HG02588 (cell line): Measurements from ENCODE around the gene CARMIL3.

ENCODE experiments used
- ATAC-seq: cut with Tn5 transposase; IDR thresholded peaks from one replicate; pipeline ENCODE4 v1.9.1; 2021; ENCODE audit warnings: mild to moderate bottlenecking, moderate library complexity; ENCODE audit not compliant: unreplicated experiment

The CARMIL3 gene

GRCh38 chr14:24075485-24076301 lies 23.9 kb downstream of the CARMIL3 start:
- ATAC-seq, result no peak

- no peak for ATAC-seq
Observed at GRCh38 chr14:24076302-24076601, 24.4 kb downstream of the CARMIL3 start.

- ATAC-seq, result no peak
Observed at GRCh38 chr14:24077086-24077485, 25.3 kb downstream of the CARMIL3 start.

GRCh38 chr14:24078146-24078545 lies 26.3 kb downstream of the CARMIL3 start:
- ATAC-seq, result no peak

GRCh38 chr14:24079491-24080141 lies 27.8 kb downstream of the CARMIL3 start:
- no peak for ATAC-seq

GRCh38 chr14:24080142-24080530 lies 28.3 kb downstream of the CARMIL3 start:
- ATAC-seq, result no peak

GRCh38 chr14:24080888-24081738 lies 29.3 kb downstream of the CARMIL3 start:
- peak; percentile 87 for ATAC-seq

GRCh38 chr14:24081739-24082211 lies 30.0 kb downstream of the CARMIL3 start:
- no peak for ATAC-seq

GRCh38 chr14:24082411-24083080 lies 30.7 kb downstream of the CARMIL3 start:
- no peak for ATAC-seq

GRCh38 chr14:24083462-24083861 lies 31.7 kb downstream of the CARMIL3 start:
- ATAC-seq, result no peak

GRCh38 chr14:24084440-24084839 lies 32.6 kb downstream of the CARMIL3 start:
- no peak for ATAC-seq

GRCh38 chr14:24085215-24085614 lies 33.4 kb downstream of the CARMIL3 start:
- ATAC-seq, result no peak

GRCh38 chr14:24086193-24086955 lies 34.6 kb downstream of the CARMIL3 start:
- ATAC-seq, result no peak

- ATAC-seq, result no peak
Observed at GRCh38 chr14:24087004-24087403, 35.2 kb downstream of the CARMIL3 start.

GRCh38 chr14:24088095-24088494 lies 36.3 kb downstream of the CARMIL3 start:
- ATAC-seq, result no peak

- ATAC-seq, result no peak
Observed at GRCh38 chr14:24089890-24090289, 38.1 kb downstream of the CARMIL3 start.

- ATAC-seq, result no peak
Observed at GRCh38 chr14:24092110-24092504, 40.3 kb downstream of the CARMIL3 start.

GRCh38 chr14:24092505-24093206 lies 40.8 kb downstream of the CARMIL3 start:
- no peak for ATAC-seq

- ATAC-seq, result no peak
Observed at GRCh38 chr14:24093207-24093900, 41.5 kb downstream of the CARMIL3 start.
